ENCODE data around the gene NINL.

NINL gene

GRCh38 chr20:25490656-25491445, 94.5 kb downstream of the NINL start:
- Mint-ChIP-seq H3K27me3 (no peaks in the 10 kb centered on the region), H3K4me1 (peaks cover 10% of the 10 kb centered on the region), H3K36me3 (no peaks in the 10 kb centered on the region), H3K4me3 (no peak overlapping the region), H3K27ac (no peak overlapping the region), H3K9me3 (no peaks in the 10 kb centered on the region)
- CTCF ChIA-PET = no interaction called here
- DNase-seq = no peak

- Mint-ChIP-seq H3K4me1 (peaks cover 24% of the 10 kb centered on the region), H3K36me3 (no peaks in the 10 kb centered on the region), H3K9me3 (no peaks in the 10 kb centered on the region), H3K27ac (no peak overlapping the region), H3K27me3 (no peaks in the 10 kb centered on the region), H3K4me3 (no peak overlapping the region)
- CTCF ChIA-PET = no interaction called here
- DNase-seq = no peak
These were observed 96.0 kb downstream of the NINL start for GRCh38 chr20:25489221-25489871.

- no peak for DNase-seq
- Mint-ChIP-seq H3K9me3 (no peaks in the 10 kb centered on the region), H3K4me3 (no peak overlapping the region), H3K27ac (no peak overlapping the region), H3K36me3 (no peaks in the 10 kb centered on the region), H3K27me3 (peaks cover 4% of the 10 kb centered on the region), H3K4me1 (peaks cover 28% of the 10 kb centered on the region)
- CTCF ChIA-PET = no interaction called here
These were observed 97.4 kb downstream of the NINL start for GRCh38 chr20:25487975-25488374.

- Mint-ChIP-seq H3K4me1 (peaks cover 28% of the 10 kb centered on the region), H3K27ac (no peak overlapping the region), H3K27me3 (peaks cover 4% of the 10 kb centered on the region), H3K36me3 (no peaks in the 10 kb centered on the region), H3K4me3 (no peak overlapping the region), H3K9me3 (no peaks in the 10 kb centered on the region)
- CTCF ChIA-PET = no interaction called here
- no peak for DNase-seq
These were observed 98.0 kb downstream of the NINL start for GRCh38 chr20:25487306-25487705.

- Mint-ChIP-seq H3K9me3 (no peaks in the 10 kb centered on the region), H3K4me3 (no peak overlapping the region), H3K27me3 (peaks cover 4% of the 10 kb centered on the region), H3K4me1 (peaks cover 28% of the 10 kb centered on the region), H3K36me3 (no peaks in the 10 kb centered on the region), H3K27ac (no peak overlapping the region)
- CTCF ChIA-PET = no interaction called here
- DNase-seq = no peak
These were observed 99.0 kb downstream of the NINL start for GRCh38 chr20:25486377-25486776.

- no peak overlapping the region for H3K27ac Mint-ChIP-seq
- H3K27me3 Mint-ChIP-seq = peaks cover 4% of the 10 kb centered on the region
- H3K4me1 Mint-ChIP-seq = peaks cover 28% of the 10 kb centered on the region
- CTCF ChIA-PET = no interaction called here
- H3K36me3 Mint-ChIP-seq = no peaks in the 10 kb centered on the region
- no peak overlapping the region for H3K4me3 Mint-ChIP-seq
- H3K9me3 Mint-ChIP-seq = no peaks in the 10 kb centered on the region
- no peak for DNase-seq
These were observed 99.5 kb downstream of the NINL start for GRCh38 chr20:25485872-25486271.

GRCh38 chr20:25484911-25485511, 100.3 kb downstream of the NINL start:
- DNase-seq = no peak
- H3K27me3 Mint-ChIP-seq = peaks cover 4% of the 10 kb centered on the region
- no peak overlapping the region for H3K4me3 Mint-ChIP-seq
- H3K4me1 Mint-ChIP-seq = peaks cover 28% of the 10 kb centered on the region
- no peaks in the 10 kb centered on the region for H3K36me3 Mint-ChIP-seq
- H3K27ac Mint-ChIP-seq = no peak overlapping the region
- CTCF ChIA-PET = no interaction called here
- no peaks in the 10 kb centered on the region for H3K9me3 Mint-ChIP-seq

- Mint-ChIP-seq H3K36me3 (no peaks in the 10 kb centered on the region), H3K27ac (no peak overlapping the region), H3K9me3 (no peaks in the 10 kb centered on the region), H3K4me3 (no peak overlapping the region), H3K27me3 (peaks cover 4% of the 10 kb centered on the region), H3K4me1 (peaks cover 28% of the 10 kb centered on the region)
- DNase-seq = no peak
- CTCF ChIA-PET = no interaction called here
These were observed 101.0 kb downstream of the NINL start for GRCh38 chr20:25484224-25484846.

GRCh38 chr20:25483431-25484132, 101.7 kb downstream of the NINL start:
- H3K9me3 Mint-ChIP-seq = no peaks in the 10 kb centered on the region
- H3K27me3 Mint-ChIP-seq = peaks cover 4% of the 10 kb centered on the region
- peaks cover 28% of the 10 kb centered on the region for H3K4me1 Mint-ChIP-seq
- no peak overlapping the region for H3K27ac Mint-ChIP-seq
- H3K36me3 Mint-ChIP-seq = no peaks in the 10 kb centered on the region
- DNase-seq = no peak
- CTCF ChIA-PET = no interaction called here
- no peak overlapping the region for H3K4me3 Mint-ChIP-seq

GRCh38 chr20:25481918-25482253, 103.4 kb downstream of the NINL start:
- peaks cover 4% of the 10 kb centered on the region for H3K27me3 Mint-ChIP-seq
- CTCF ChIA-PET = no interaction called here

GRCh38 chr20:25481235-25481917, 104.0 kb downstream of the NINL start:
- Mint-ChIP-seq H3K36me3 (no peaks in the 10 kb centered on the region), H3K4me1 (peaks cover 22% of the 10 kb centered on the region), H3K27ac (no peak overlapping the region), H3K9me3 (no peaks in the 10 kb centered on the region), H3K27me3 (peaks cover 4% of the 10 kb centered on the region), H3K4me3 (no peak overlapping the region)
- no peak for DNase-seq
- CTCF ChIA-PET = no interaction called here

More at GRCh38 chr20:25481918-25482253, 103.4 kb downstream of the NINL start:
- no peaks in the 10 kb centered on the region for H3K36me3 Mint-ChIP-seq
- H3K4me3 Mint-ChIP-seq = no peak overlapping the region
- H3K27ac Mint-ChIP-seq = no peak overlapping the region
- no peaks in the 10 kb centered on the region for H3K9me3 Mint-ChIP-seq
- DNase-seq = no peak
- peaks cover 27% of the 10 kb centered on the region for H3K4me1 Mint-ChIP-seq

- Mint-ChIP-seq H3K4me3 (no peak overlapping the region), H3K36me3 (no peaks in the 10 kb centered on the region), H3K27me3 (peaks cover 4% of the 10 kb centered on the region), H3K9me3 (no peaks in the 10 kb centered on the region), H3K4me1 (peaks cover 18% of the 10 kb centered on the region), H3K27ac (no peak overlapping the region)
- no peak for DNase-seq
- CTCF ChIA-PET = no interaction called here
These were observed 104.5 kb downstream of the NINL start for GRCh38 chr20:25480797-25481196.

GRCh38 chr20:25480156-25480555, 105.2 kb downstream of the NINL start:
- H3K27ac Mint-ChIP-seq = no peak overlapping the region
- peaks cover 4% of the 10 kb centered on the region for H3K27me3 Mint-ChIP-seq
- H3K4me1 Mint-ChIP-seq = peaks cover 12% of the 10 kb centered on the region
- no peak for DNase-seq
- no peak overlapping the region for H3K4me3 Mint-ChIP-seq
- CTCF ChIA-PET = no interaction called here
- no peaks in the 10 kb centered on the region for H3K36me3 Mint-ChIP-seq
- no peaks in the 10 kb centered on the region for H3K9me3 Mint-ChIP-seq

GRCh38 chr20:25479638-25480037, 105.7 kb downstream of the NINL start:
- H3K4me3 Mint-ChIP-seq = no peak overlapping the region
- DNase-seq = no peak
- H3K27me3 Mint-ChIP-seq = peaks cover 4% of the 10 kb centered on the region
- no peaks in the 10 kb centered on the region for H3K9me3 Mint-ChIP-seq
- H3K4me1 Mint-ChIP-seq = peaks cover 7% of the 10 kb centered on the region
- CTCF ChIA-PET = interaction anchor here (0.8 kb wide), 1 partner anchor 9 kb away, joined by 4 read pairs; no protein-coding TSS in a partner anchor
- no peaks in the 10 kb centered on the region for H3K36me3 Mint-ChIP-seq
- no peak overlapping the region for H3K27ac Mint-ChIP-seq

Measured in activated naive CD4-positive, alpha-beta T cell treated with anti-CD3 and anti-CD28 coated beads, Interleukin-2, amount 10 ng/mL, durations not matched to agents 7 days and 5 days (primary cell).